HG02870 (cell line): Measurements from ENCODE around the gene NT5C1B.
"Not testable (repeated sequence)": the region's sequence is repeated elsewhere in the genome, so short reads cannot be mapped to it uniquely, and the experiment has no call there.

Experiments used
- ATAC-seq: cut with Tn5 transposase; IDR thresholded peaks from one replicate; pipeline ENCODE4 v1.9.1; 2021; ENCODE audit warnings: mild to moderate bottlenecking, moderate library complexity; ENCODE audit not compliant: unreplicated experiment

The NT5C1B gene

DNA sequence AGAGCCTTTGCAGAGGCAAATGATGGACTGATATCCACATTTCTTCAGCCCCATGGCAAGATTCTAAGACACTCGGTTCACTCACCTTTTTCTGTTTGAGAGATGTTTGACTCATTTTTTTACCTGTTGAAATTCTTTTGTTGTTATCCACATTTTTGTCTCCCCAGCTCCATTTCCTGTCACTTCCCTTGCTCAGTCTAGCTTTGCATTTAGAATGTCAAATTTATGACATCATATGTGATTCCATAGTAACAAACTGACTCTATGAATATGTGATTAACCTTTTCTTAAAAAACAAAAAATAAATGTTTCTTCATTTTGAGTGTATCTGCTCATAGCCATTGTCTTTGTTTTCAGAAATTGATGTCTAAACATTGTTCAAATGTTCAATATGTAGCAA, at the start of gene NT5C1B:
Gene NT5C1B (minus strand): TSS at position 216 of the 400 bp plus-strand sequence. CDS start 101 bp downstream, at position 115.
- ATAC-seq = no peak

DNA sequence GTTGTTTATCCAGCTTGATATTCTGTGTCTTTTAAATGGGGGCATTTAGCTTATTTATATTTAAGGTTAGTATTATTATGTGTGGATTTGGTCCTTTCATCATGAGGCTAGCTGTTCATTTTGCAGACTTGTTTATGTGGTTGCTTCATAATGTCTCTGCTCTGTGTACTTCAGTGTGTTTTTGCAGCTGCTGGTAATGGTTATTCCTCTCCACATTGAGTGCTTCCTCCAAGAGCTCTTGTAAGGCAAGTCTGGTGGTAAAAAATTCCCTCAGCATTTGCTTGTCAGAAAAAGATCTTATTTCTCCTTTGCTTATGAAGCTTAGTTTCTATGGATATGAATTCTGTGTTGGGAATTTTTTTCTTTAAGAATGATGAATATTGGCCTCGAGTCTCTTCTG, 47.8 kb upstream of the NT5C1B start:
- ATAC-seq = no peak

DNA sequence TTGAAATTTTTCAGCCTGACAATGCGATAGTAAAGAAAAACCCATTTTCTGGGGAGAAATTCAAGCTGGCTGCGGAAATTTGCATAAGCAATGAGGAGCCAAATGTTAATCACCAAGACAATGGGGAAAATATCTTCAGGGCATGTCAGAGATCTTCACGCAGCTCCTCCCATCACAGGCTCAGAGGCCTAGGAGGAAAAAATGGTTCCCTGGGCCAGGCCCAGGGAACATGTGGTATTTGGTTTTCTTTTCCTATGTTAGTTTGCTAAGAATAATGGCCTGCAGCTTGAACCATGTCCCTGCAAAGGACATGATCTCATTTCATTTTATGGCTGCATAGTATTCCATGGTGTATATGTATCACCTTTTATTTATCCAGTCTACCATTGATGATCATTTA, 43.3 kb upstream of the NT5C1B start:
- ATAC-seq = not testable (repeated sequence)

DNA sequence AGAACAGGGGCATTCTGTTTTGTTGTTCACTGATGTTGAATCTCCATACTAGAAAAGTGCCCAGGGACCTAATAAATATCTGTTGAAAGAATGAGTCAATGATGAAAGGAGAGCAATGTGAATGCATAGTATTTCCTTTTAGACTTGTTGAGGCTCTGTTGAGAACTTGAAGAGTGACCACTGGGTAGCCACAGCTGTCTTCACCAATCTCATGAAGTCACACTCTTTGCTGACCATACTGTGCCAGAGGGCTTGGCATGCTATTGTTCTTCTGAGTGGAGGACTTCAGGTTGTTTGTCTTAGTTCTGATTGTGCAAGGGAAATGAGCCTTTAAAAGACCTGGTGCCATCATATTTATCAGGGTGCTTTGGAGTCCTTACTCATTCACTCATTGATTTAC, 41.6 kb upstream of the NT5C1B start:
- ATAC-seq = no peak

DNA sequence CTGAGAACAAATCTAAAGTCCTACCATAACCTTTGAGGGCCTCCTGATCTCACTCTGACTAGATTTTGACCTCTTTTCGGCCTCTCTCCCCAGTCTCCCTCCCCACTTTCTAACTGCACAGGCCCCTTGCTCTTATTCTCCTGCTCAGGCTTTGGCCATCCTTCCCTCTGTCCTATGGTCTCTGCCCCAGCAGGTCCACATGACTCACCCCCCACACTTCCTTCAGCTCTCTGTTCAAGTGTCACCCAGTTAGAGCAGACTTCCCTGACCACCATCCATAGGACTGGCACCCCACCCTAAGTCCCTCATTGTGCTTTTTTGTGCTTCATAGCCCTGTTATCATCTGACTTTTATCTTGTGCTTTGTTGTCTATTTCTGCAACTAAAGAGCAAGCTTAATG, 41.2 kb upstream of the NT5C1B start:
- no peak for ATAC-seq

DNA sequence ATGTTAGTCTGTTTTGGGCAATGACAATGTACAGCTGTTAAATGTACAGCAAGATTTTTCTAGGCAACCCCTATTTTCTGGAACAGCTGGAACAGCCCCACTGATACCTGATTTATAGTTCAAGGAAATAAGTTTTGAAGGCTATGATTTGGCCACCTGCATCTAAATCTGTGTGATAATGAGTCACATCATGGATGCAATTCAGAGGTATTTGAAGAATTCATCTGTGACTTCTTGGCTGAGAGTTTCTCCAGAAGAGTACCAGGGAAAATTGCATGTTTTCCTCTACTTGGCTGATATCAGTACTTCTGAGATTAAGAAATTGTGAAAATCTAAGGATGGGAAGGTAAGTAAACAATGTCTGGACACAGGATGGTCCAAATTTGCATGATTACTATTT, 40.7 kb upstream of the NT5C1B start:
- ATAC-seq = no peak

DNA sequence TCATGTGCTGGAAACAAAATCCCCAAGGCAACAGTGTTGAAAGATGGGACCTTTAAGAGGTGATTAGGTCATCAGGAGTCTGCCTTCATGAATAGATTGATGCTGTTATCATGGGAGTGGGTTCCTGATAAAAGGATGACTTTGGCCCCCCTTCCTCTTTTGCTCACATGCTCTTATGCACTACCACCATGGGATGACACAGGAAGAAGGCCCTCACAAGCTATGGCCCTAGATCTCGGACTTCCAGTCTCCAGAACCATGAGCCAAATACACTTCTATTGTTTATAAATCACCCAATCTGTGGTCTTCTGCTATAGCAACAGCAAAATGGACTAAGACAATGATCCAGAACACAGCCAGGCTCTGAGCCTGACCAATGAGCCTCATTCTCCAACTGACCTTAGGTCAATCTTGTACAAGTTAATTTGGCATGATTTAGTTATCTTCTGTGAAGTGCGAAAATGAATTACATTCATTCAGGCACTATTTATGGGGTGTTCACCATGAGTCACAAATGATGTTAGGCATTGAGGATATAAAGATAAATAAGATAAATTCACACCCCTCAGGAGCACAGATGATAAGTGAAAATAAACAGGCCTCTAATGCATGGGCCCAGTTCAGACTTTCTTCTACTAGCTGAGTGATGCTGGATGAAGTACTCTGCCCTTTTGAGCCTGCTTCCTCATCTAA, 37.7 kb upstream of the NT5C1B start:
- ATAC-seq = no peak

DNA sequence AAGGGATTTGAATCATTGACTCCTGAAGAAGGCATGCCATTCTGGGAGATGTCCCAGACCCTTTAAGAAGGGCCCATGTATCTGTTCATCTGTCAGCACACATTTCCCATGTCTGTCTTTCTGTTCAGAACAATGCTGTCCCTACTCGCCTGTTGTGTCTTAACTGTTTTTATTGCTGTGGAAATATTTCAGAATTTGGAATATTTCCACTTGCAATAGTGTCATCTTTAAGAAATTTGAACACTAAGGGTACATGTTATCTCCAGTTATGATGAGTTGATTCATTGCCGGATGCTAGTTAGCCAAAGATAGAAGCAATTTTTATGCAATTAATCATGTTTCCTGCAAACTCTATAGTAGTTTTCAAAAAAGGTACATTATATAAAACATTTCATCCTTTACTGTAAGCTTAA, 36.9 kb upstream of the NT5C1B start:
- no peak for ATAC-seq

DNA sequence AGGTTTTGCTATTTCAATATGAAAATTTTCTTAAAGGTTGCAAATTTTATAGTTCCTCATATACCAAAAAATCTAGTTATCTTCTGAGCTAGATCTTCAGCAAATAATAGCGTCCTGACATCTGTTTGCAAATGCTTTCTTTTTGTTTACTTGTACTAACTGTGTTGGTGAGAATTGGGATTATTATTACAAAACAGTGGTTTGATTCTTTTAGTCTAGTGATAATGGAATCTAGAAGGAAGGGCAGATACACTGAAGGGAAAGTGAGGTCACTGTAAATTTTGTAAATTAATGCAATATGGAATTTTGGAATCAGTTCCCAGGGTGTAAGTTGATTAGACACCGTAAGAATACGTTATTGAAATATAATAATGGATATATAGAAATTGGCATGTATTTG, 36.2 kb upstream of the NT5C1B start:
- ATAC-seq = no peak

DNA sequence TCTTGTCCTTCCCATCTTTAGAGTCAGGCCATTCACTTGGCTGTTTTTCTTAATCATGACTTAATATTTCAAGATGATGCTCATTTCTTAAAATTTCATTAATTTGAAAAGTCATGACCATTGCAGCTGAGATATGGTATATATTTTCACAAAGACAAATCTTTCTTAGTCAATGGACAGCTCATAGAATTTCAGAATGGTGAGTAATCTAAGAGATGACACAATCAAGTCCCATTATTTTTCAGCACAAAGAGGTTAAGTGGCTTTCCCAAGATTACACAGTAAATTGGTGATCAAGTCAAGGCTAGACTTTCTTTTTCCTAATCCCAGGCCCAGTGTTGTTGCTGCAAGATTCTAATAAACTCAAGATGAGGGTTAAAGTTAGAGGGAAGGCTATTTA, 34.4 kb upstream of the NT5C1B start:
- ATAC-seq = no peak

DNA sequence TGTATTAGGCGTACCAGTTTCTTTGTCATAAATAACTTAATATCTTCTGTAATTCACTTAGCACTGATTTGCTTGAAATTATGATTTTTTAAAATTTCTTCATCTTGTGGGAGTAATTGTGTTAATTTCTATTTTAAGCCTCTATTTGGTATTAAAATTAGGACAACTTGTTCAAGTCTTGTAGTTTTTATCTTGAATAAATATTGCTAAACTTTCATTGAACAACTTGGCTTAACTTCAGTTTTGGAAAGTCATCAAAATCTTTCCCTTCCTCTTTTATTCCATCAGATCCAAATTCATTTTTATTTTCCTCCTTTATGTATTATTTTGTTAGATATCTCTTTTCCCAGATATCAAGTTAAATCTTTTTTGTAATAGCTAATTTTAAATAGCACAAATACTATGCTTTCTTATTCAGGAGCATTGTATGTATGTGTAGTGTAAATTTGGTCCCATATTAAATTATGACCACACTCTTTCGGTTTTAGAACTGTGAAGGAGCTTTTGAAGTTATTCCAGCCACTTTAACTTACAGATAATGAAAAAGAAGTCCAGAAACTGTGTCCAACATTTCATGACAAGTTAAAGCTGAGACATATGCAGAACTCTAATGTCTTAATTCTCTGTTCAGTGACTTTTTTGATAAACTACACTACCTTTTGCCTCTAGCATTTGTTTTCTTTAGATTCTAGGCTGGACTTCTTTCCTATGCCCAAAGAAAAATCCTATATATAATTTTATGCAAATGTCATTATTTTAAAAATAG, 31.7 kb upstream of the NT5C1B start:
- ATAC-seq = no peak

DNA sequence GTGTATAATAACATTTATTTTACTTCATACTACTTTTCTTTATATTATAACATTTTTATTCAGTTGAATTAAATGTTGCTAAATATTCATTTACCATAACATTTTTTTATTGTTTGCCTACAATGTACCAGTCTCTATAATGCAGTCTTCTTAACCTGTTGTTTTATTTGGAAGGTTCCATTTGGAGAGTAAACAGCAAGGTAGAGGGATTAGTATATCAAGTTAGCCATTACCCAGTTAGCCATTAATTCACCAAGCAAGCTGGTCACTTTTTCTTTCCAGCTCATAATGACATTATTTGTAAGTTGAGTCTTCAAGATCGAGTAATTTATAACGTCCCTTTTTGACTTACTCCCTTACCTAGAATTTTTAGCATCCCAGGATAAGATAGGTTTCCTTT, 29.7 kb upstream of the NT5C1B start:
- ATAC-seq = no peak

DNA sequence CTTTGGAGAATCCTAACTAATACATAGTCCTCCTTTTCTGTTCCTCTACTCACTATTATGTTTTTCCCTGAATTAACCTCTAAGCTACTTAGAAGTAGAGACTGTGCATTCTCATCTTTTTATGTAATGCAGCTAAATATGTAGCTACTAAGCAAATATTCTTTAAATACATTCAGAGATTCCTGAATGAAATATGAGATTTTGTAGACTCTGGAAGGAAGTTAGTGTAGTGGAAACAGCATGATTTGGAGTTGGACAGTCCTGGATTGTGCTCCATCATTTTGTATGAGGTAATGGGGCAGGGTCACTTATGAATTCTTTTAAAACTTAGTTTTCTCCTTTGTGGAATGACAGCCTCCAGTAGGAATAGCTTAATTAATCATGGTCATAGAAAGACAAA, 24.7 kb upstream of the NT5C1B start:
- no peak for ATAC-seq

DNA sequence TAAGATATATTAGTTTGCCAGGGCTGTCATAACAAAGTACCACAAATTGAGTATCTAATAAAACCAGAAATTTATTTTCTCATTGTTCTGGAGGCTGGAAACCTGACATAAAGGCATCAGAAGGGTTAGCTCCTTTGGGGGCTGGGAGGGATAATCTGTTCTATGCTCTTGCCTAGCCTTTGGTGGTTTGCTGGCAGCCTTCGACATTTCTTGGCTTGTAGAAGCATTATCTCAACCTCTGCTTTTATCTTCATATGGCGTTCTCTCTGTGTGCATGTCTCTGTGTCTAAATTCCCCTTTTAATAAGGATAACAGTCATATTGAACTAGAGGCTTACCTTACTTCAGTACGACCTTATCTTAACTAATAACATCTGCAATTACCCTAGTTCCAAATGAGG, 22.8 kb upstream of the NT5C1B start:
- ATAC-seq = no peak

DNA sequence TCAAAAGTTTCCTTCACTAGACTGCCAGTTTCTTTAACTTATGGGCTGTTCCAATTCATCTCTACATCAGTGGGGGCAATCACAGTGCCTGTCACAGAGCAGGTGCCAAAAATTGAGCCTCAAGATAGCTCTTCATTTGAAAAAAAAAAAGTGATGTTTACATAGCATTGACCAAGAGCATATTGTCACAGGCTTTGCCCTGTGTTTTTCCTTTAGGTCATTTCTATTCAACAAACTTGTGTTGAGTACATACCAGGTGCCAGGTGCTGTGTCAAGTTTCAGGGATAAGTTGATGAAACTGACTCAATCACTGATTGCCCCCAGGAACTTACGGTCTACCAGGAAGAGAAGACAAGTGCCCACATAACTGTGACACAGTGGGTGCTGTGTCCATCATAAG, 22.2 kb upstream of the NT5C1B start:
- no peak for ATAC-seq

DNA sequence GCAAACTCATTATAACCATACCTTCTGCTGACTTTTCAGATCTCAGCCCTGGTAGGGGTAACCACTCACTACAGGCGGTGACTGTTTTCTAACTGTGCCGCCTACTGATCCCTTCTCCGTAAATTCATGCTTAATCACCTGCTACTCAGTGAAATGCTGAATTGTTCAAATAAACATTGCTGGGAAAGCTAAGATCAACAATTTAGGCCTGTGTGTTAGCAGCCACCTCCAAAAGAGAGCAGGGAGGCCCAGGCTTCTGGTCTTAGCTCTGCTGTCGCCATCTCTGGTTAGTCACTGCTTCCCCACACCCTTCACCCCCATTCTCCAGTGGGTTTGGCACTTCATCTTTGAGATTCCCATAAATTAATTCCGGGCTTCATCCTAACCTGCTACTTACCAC, 21.8 kb upstream of the NT5C1B start:
- ATAC-seq = no peak

DNA sequence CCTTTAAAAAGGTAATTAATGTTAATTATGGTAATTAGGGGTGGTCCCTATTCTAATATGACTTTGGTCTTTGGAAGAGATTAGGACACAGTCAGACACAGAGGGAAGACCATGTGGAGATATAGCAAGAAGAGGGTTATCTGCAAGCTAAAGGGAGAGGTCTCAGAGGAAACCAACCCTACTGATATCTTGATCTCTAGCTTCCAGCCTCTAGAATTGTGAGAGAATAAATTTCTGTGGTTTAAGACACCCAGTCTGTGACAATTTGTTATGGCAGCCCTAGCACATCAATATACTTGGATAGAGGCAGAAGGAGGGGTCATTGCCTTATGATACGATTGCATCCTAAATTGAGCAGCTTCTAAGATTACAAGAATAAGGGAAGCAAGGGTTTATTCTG, 21.3 kb upstream of the NT5C1B start:
- no peak for ATAC-seq

DNA sequence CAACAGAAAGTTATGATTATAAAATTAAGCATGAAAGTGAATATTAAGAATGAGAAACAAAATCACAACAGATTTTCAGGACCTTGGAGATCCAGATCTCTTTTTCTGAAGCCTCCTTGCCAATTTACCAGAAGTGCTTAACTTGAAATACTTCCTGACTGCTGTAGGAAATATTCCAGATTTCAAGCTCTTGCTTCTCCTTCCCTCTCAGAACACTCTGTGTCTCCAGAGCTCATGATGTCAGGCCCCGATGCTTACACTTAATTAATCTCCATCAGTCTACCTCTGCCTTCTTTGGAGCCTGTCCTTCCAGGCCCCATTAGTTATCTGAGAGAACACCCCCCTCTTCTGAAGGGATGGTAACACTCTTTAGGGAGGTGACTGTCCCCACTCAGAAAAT, 20.7 kb upstream of the NT5C1B start:
- ATAC-seq = no peak

DNA sequence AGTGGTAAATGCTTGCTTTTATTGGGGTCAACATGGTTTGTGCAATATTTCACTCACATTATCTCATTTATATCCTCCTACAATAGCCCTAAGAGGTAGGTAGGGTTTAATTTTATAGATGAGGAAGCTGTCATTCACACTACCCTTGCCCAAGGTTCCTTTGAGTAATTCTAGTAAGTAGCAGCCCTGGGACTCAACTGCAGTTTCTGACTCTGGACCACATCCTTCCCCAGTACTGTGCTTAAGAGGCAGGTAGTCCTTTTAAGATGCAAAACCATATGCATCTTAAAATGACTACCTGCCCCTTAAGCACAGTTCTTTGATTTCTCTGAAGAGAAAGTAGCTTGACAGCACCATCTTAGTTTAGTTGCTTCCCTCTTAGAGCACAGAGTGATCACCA, 15.7 kb upstream of the NT5C1B start:
- peak; percentile 87 for ATAC-seq

DNA sequence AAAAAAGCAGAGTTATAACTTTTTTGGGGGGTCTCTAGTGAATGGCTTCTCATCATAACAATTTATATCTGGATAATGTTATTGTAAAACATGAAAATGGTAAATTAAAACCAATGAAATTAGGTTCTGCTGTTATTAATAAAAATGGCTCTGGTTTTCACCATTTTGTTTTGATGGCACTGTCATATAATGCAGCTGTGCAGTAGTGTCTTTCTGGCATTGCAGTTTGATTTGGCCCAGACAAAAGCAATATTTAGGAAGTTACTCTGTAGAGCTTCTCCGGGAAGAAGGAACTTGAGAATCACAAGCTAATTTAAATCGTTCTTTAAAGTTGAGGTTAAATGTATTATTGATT, 15.1 kb upstream of the NT5C1B start:
- no peak for ATAC-seq

DNA sequence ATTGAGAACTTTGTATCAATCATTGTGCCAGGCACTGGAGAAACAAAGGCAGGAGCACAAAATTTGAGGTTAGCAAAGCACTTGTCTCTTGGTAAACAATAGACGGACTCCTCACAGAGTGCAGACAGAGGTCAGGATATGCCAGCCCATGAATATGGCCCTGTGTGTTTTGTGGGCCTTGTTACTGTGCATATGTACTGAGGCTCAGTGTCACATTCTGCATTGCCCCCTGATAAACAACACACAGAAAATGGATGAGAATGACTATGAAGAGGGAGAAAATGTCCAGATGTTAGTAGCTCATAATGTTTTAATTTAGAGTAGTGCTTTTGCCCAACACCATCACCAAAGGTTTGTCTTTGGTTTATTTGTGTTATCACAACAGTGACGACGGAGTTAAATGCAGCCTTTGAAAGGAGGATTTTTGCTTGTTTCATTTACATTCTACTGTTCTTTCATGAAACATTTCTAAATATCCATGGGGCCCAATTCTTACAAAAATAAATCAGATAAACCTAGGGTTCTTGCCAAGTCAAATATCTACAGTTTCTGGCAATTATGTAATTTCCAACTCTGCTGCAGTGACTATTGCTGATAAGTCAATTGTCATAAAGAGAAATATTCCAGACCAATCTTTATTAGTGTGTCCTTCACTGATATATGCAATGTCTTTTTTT, 14.6 kb upstream of the NT5C1B start:
- ATAC-seq = no peak

DNA sequence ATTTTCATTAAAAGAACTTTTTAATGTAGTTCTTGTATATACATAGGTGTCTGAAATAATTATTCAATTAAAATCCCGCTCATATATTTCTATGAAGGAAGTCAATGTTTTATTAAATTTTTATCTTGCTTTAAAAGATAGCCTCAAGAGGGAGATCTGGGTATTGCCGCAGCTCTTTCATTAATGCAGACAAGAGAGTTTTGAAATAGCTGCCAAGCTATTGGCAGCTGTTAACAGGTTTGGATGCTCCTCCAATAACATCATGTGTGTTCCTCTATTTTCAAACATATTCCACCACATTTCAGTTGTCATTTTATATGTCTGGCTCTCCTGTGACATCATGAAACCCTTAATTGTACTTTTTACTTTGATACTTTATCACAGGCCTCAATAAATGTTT, 12.9 kb upstream of the NT5C1B start:
- ATAC-seq = no peak
